Choroid plexus epithelial cell (primary cell): ENCODE results near the gene LSM14A.

Experiments used
- DNase-seq: peaks from one replicate; pipeline ENCODE4 v3.0.0-alpha.2; 2010; ENCODE audit warnings: low read depth
- H3K4me3 ChIP-seq: 2 replicates; pipeline ENCODE4 v1.5.1; 2011; ENCODE audit warnings: low read depth, mild to moderate bottlenecking, control low read depth, low read length, moderate library complexity
- CTCF ChIP-seq: conservative IDR thresholded peaks from 2 replicates; pipeline ENCODE4 v1.5.1; 2011; ENCODE audit warnings: low read depth, mild to moderate bottlenecking, control low read depth, inconsistent platforms, low read length, moderate library complexity

LSM14A gene

GRCh38 chr19:34261334-34262109, 89.2 kb downstream of the LSM14A start:
- DNase-seq: no peak

GRCh38 chr19:34263745-34264237, 91.5 kb downstream of the LSM14A start:
- H3K4me3 ChIP-seq: no peak overlapping the region
- no peak for DNase-seq
- no peak for TF ChIP-seq CTCF

More at GRCh38 chr19:34261334-34262109, 89.2 kb downstream of the LSM14A start:
- TF ChIP-seq CTCF: no peak
- H3K4me3 ChIP-seq: no peak overlapping the region

GRCh38 chr19:34265221-34265650, 92.9 kb downstream of the LSM14A start:
- no peak for DNase-seq
- TF ChIP-seq CTCF: no peak
- no peak overlapping the region for H3K4me3 ChIP-seq

GRCh38 chr19:34269081-34269480, 96.8 kb downstream of the LSM14A start:
- no peak for DNase-seq
- no peak overlapping the region for H3K4me3 ChIP-seq
- TF ChIP-seq CTCF: no peak

- no peak for TF ChIP-seq CTCF
- no peak for DNase-seq
- H3K4me3 ChIP-seq: no peak overlapping the region
Observed at GRCh38 chr19:34269489-34269888, 97.2 kb downstream of the LSM14A start.

GRCh38 chr19:34269968-34270621, 97.8 kb downstream of the LSM14A start:
- no peak for TF ChIP-seq CTCF
- DNase-seq: peak; percentile 70
- no peak overlapping the region for H3K4me3 ChIP-seq
